Gastrocnemius medialis (tissue), 4 donors: Measurements from ENCODE around the gene CAMTA2.

Experiments used
- POLR2A ChIP-seq, 2 donors: fragments of 450-650 bp; IDR thresholded peaks; one replicate each; pipeline ENCODE4 v1.6.1; 2017; ENCODE audit warnings: antibody characterized with exemption in 2 of 2, mild to moderate bottlenecking in 2 of 2, moderate library complexity in 2 of 2
- TF ChIP-seq, protein P1 (sequence below), 5 experiments: fragments of 450-650 bp in 3 of 5; fragments of 200-600 bp in 2 of 5; sonication (generic) in 2 of 5; IDR thresholded peaks in 4 of 5; conservative IDR thresholded peaks in 1 of 5; 1 replicate in 4 of 5; 2 replicates in 1 of 5; pipeline ENCODE4 v1.5.1; 2016 to 2019; ENCODE audit warnings: antibody characterized with exemption in 5 of 5, mild to moderate bottlenecking in 3 of 5, moderate library complexity in 3 of 5

DNA sequence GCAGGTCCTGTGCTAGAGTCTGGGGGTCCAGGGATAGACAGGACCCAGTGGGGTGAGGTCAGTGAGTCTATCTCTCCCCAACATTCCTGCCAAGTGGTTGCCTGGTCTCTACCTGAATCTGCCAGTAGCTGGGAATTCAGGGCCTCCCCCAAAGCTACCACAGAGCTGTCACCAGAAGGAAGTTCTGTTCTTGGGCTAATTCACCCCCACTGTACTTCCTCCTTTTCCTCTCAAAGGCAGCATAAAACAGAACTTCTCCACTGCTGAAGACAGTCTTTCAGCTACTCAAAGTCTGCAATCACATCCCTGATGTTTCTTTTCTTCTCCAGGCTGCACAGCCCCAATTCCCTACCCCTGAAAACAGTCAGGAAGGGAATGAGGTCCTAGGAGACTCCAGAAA, 8.7 kb downstream of the CAMTA2 start:
- TF ChIP-seq, protein P1, sequence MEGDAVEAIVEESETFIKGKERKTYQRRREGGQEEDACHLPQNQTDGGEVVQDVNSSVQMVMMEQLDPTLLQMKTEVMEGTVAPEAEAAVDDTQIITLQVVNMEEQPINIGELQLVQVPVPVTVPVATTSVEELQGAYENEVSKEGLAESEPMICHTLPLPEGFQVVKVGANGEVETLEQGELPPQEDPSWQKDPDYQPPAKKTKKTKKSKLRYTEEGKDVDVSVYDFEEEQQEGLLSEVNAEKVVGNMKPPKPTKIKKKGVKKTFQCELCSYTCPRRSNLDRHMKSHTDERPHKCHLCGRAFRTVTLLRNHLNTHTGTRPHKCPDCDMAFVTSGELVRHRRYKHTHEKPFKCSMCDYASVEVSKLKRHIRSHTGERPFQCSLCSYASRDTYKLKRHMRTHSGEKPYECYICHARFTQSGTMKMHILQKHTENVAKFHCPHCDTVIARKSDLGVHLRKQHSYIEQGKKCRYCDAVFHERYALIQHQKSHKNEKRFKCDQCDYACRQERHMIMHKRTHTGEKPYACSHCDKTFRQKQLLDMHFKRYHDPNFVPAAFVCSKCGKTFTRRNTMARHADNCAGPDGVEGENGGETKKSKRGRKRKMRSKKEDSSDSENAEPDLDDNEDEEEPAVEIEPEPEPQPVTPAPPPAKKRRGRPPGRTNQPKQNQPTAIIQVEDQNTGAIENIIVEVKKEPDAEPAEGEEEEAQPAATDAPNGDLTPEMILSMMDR (IDR thresholded peaks at IDR 0.05 in 4 of 5, conservative IDR thresholded peaks at IDR 0.05 in 1 of 5): no peak
- TF ChIP-seq POLR2A (IDR thresholded peaks at IDR 0.05): no peak
